ENCODE results near the gene MCOLN1. TPM values are rescaled to one million over a fixed set of nuclear protein-coding genes. Genes with fewer than 3 reads are reported as not detected.

MCOLN1 gene
- total RNA-seq, 1 donor from 2014 or later: 24.4 TPM

GRCh38 chr19:7522923-7523667 is 671 bp downstream of the MCOLN1 start:
- H3K27me3 Mint-ChIP-seq (ENCODE audit: low read depth): peaks cover 5% of the 10 kb centered on the region
- peaks cover 4% of the 10 kb centered on the region for H3K36me3 Mint-ChIP-seq (ENCODE audit: low read depth)
- no peak for DNase-seq (ENCODE audit: low read depth, low spot score)
- H3K4me1 Mint-ChIP-seq: peaks cover 17% of the 10 kb centered on the region
- H3K4me3 Mint-ChIP-seq: peak overlapping the region; percentile 80
- no peak for TF ChIP-seq CTCF (conservative IDR thresholded peaks at IDR 0.05)
- H3K9me3 Mint-ChIP-seq: no peaks in the 10 kb centered on the region
- H3K27ac Mint-ChIP-seq (ENCODE audit: unreplicated experiment): no peak overlapping the region

GRCh38 chr19:7524523-7524922 is 2.1 kb downstream of the MCOLN1 start:
- H3K27me3 Mint-ChIP-seq (ENCODE audit: low read depth): peaks cover 5% of the 10 kb centered on the region
- H3K4me3 Mint-ChIP-seq: peak overlapping the region; percentile 80
- TF ChIP-seq CTCF (conservative IDR thresholded peaks at IDR 0.05): no peak
- H3K27ac Mint-ChIP-seq (ENCODE audit: unreplicated experiment): no peak overlapping the region
- no peak for DNase-seq (ENCODE audit: low read depth, low spot score)
- no peaks in the 10 kb centered on the region for H3K9me3 Mint-ChIP-seq
- H3K4me1 Mint-ChIP-seq: peaks cover 17% of the 10 kb centered on the region
- H3K36me3 Mint-ChIP-seq (ENCODE audit: low read depth): no peaks in the 10 kb centered on the region

GRCh38 chr19:7524992-7525739 is 2.7 kb downstream of the MCOLN1 start:
- no peaks in the 10 kb centered on the region for H3K36me3 Mint-ChIP-seq (ENCODE audit: low read depth)
- H3K4me3 Mint-ChIP-seq: no peak overlapping the region
- no peak for TF ChIP-seq CTCF (conservative IDR thresholded peaks at IDR 0.05)
- H3K27ac Mint-ChIP-seq (ENCODE audit: unreplicated experiment): no peak overlapping the region
- H3K27me3 Mint-ChIP-seq (ENCODE audit: low read depth): peaks cover 5% of the 10 kb centered on the region
- peaks cover 17% of the 10 kb centered on the region for H3K4me1 Mint-ChIP-seq
- no peaks in the 10 kb centered on the region for H3K9me3 Mint-ChIP-seq
- no peak for DNase-seq (ENCODE audit: low read depth, low spot score)

- no peaks in the 10 kb centered on the region for H3K36me3 Mint-ChIP-seq (ENCODE audit: low read depth)
- TF ChIP-seq CTCF (conservative IDR thresholded peaks at IDR 0.05): no peak
- no peak overlapping the region for H3K27ac Mint-ChIP-seq (ENCODE audit: unreplicated experiment)
- peaks cover 14% of the 10 kb centered on the region for H3K4me1 Mint-ChIP-seq
- no peaks in the 10 kb centered on the region for H3K9me3 Mint-ChIP-seq
- peaks cover 5% of the 10 kb centered on the region for H3K27me3 Mint-ChIP-seq (ENCODE audit: low read depth)
- peak overlapping the region; percentile 29 for H3K4me3 Mint-ChIP-seq
- DNase-seq (ENCODE audit: low read depth, low spot score): no peak
Observed at GRCh38 chr19:7526059-7526929, 3.9 kb downstream of the MCOLN1 start.

- peaks cover 3% of the 10 kb centered on the region for H3K4me1 Mint-ChIP-seq
- TF ChIP-seq CTCF (conservative IDR thresholded peaks at IDR 0.05): no peak
Observed at GRCh38 chr19:7527516-7528191, 5.2 kb downstream of the MCOLN1 start.

More at GRCh38 chr19:7527516-7528191, 5.2 kb downstream of the MCOLN1 start:
- Mint-ChIP-seq H3K36me3 (ENCODE audit: low read depth) (no peaks in the 10 kb centered on the region), H3K4me3 (no peak overlapping the region), H3K27ac (ENCODE audit: unreplicated experiment) (no peak overlapping the region), H3K9me3 (no peaks in the 10 kb centered on the region), H3K27me3 (ENCODE audit: low read depth) (no peaks in the 10 kb centered on the region)
- DNase-seq (ENCODE audit: low read depth, low spot score): no peak

Measured in neural crest cell (in vitro differentiated cells).